NCI-H748 (cell line): ENCODE measurements around the gene TRIM16.
"Not testable (repeated sequence)": the region's sequence is repeated elsewhere in the genome, so short reads cannot be mapped to it uniquely, and the experiment has no call there.

Experiments
- DNase-seq: peaks from one replicate; lab custom pipeline; 2025; ENCODE audit not compliant: unreplicated experiment; lab: John Stamatoyannopoulos, UW

Gene TRIM16

DNA sequence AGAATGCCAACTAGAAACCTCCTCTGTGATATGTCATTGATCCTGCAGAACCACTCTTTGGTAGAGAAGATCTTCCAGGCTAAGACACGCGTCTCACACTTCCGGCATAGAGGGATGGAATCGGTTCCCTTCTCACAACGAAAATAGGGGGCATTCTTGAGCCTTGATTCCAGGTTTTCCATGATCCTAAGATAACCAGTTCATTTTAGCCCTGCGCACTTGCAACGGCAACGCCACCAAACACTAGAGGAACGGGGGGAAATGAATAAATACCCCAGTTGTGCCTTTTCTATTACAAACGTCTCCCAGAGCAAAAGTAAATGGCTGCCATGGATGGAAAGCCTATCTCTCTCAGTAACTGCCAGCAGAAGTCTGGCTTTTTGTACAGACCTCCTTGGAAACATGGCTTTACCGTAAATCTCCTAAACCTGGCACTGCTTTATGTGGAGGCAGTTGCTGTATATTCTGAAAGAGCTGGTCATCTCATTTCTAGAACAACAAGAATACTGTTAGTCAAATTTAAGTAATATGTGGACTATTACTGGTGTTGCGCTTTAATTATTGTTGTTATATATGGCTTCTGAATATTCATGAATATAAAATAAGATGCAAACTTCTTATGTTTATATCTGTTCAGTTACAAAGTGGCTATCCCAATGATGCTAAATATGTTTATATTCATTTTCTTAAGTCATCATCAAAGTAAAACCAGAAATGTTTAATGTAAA, 64.6 kb downstream of the TRIM16 start, which contains the start of gene FBXW10B:
Gene FBXW10B, minus strand, starts transcription at position 374 of the 728 bp plus-strand sequence. Its CDS starts 192 bp downstream, at position 182.
- not testable (repeated sequence) for DNase-seq

GRCh38 chr17:15616828-15617227, 67.3 kb downstream of the TRIM16 start:
- not testable (repeated sequence) for DNase-seq

DNA sequence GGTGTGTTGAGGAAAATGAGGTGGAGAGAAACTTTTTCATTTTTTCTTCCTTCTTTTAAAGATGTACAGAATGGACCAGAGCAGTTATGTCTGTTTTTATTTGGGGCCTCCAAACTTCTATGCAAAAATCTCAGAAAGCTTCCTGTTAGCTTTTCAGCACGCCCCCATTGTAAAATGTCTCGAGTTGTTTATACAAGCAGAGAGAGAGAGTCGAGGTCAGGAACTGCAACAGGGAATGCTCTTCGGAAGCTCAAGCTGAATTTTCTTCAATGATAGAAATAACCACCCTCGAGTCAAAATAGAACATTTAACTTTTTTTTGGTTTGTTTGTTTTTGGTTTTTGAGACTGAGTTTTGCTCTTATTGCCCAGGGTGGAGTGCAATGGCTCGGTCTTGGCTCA, 68.3 kb downstream of the TRIM16 start:
- DNase-seq: not testable (repeated sequence)

GRCh38 chr17:15613111-15613510, 71.0 kb downstream of the TRIM16 start:
- DNase-seq: not testable (repeated sequence)

DNA sequence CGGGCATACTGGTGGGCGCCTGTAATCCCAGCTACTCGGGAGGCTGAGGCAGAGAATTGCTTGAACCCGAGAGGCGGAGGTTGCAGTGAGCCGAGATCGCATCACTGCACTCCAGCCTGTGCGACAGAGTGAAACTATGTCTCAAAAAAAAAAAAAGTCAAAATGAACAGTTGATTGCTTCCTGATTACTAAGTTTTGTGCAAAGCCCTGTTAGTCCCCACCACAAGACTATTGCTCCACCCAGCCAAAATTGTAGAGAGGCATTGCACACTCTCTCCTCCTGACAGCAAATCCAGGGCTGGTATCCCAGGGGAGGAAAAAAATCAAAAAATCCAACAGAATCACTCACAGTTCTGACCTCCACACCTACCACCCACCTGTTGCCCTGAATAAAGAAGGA, 91.2 kb downstream of the TRIM16 start:
- not testable (repeated sequence) for DNase-seq

DNA sequence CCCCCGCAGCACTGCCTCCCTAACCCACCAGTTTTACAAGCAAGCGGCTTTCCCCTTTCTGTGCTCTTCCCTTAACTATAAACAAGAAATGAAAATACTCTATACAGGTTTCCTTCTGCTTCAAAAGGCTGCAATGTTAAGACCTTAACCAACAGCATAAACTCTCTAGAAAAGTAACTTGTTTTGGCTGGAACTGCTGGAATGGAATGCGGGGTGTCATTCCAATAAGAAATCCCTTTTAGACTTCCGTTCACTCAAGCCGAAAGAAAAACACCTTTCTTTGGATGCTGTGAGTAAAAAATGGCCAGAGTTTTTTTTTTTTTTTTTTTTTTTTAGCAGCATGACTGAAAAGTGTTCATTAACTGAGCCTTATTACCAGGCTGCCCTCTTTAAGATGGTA, 92.1 kb downstream of the TRIM16 start:
- DNase-seq: not testable (repeated sequence)

- DNase-seq: not testable (repeated sequence)
Measured at GRCh38 chr17:15590844-15591243, 93.3 kb downstream of the TRIM16 start.

- DNase-seq: not testable (repeated sequence)
Measured at GRCh38 chr17:15589544-15590536, 94.3 kb downstream of the TRIM16 start.

DNA sequence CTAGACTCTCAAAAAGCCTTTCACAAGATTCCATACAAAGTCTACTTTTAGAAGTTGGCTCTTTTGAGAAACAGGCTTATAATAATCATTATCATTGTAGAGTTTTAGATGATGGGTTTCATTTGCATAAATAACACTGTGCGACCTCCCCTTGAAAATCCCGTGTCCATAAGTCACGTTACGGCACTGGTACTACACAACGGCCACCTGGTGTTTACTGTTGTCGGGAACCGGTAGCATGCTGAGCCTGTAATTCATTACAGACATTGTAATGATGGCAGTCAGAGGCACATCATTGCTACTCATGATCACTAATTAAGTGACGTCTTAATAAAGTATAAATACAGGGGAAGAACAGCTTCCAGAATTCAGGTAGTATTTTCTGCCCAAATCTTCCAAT, 96.1 kb downstream of the TRIM16 start:
- DNase-seq: peak; percentile 78

GRCh38 chr17:15583313-15583712, 100.8 kb downstream of the TRIM16 start:
- DNase-seq: not testable (repeated sequence)

GRCh38 chr17:15581462-15581861, 102.6 kb downstream of the TRIM16 start:
- not testable (repeated sequence) for DNase-seq
